ENCODE measurements around the gene BSG.
"Not testable (repeated sequence)": the region's sequence is repeated elsewhere in the genome, so short reads cannot be mapped to it uniquely, and the experiment has no call there.

Gene BSG

GRCh38 chr19:622666-623065 lies 50.3 kb downstream of the BSG start:
- no peak for DNase-seq

GRCh38 chr19:623175-623916 lies 51.0 kb downstream of the BSG start:
- no peak for DNase-seq

GRCh38 chr19:623974-624373 lies 51.6 kb downstream of the BSG start:
- DNase-seq = no peak

- DNase-seq = no peak
Measured at GRCh38 chr19:624433-625109, 52.2 kb downstream of the BSG start.

- DNase-seq = no peak
Measured at GRCh38 chr19:625257-625656, 52.9 kb downstream of the BSG start.

- DNase-seq = not testable (repeated sequence)
Measured at GRCh38 chr19:626566-626965, 54.2 kb downstream of the BSG start.

GRCh38 chr19:628168-628567 lies 55.8 kb downstream of the BSG start:
- peak; percentile 8 for DNase-seq

- DNase-seq = not testable (repeated sequence)
Measured at GRCh38 chr19:629515-629914, 57.1 kb downstream of the BSG start.

- DNase-seq = no peak
Measured at GRCh38 chr19:629961-630714, 57.7 kb downstream of the BSG start.

- peak; percentile 72 for DNase-seq
Measured at GRCh38 chr19:632579-633067, 60.2 kb downstream of the BSG start.

Data from suppressor macrophage treated with lipopolysaccharide for 4 hours (primary cell).